PC-3 (cell line): Measurements from ENCODE around the gene UVSSA. TPM values are rescaled to one million over a fixed set of nuclear protein-coding genes. Genes with fewer than 3 reads are reported as not detected.

ENCODE experiments used
- ATAC-seq: fragments of 200-7000 bp; cut with Tn5 transposase; 2 replicates; pipeline ENCODE4 v1.9.1; 2020; ENCODE audit warnings: mild to moderate bottlenecking, moderate library complexity
- BruUV-seq: library from RNA; stranded (reverse); fragments of 400-500 nt; replicated peaks from 2 replicates; lab custom pipeline; 2021; lab: Mats Ljungman, UMichigan
- CTCF ChIA-PET: fragments of 300-600 bp; sonication (Branson Sonifier 250); formaldehyde crosslinking; loops from one replicate; lab custom pipeline; 2022; ENCODE audit warnings: antibody characterized with exemption; lab: Charles Lee
- POLR2A ChIA-PET: fragments of 300-600 bp; sonication (Branson Sonifier 250); formaldehyde crosslinking; loops from one replicate; lab custom pipeline; 2022; ENCODE audit warnings: antibody characterized with exemption; ENCODE audit not compliant: unreplicated experiment; lab: Charles Lee
- DNase-seq: peaks from one replicate; pipeline ENCODE4 v3.0.0-alpha.2; 2015
- H2AFZ ChIP-seq: fragments of 300-600 bp; sonication (generic); 2 replicates; pipeline ENCODE4 v1.6.0; 2016; ENCODE audit warnings: antibody characterized with exemption, low read length
- H3F3A ChIP-seq: fragments of 300-600 bp; sonication (generic); one replicate; pipeline ENCODE4 v1.6.0; 2017; ENCODE audit warnings: antibody characterized with exemption, low read length, control low read depth, mild to moderate bottlenecking; ENCODE audit not compliant: unreplicated experiment
- H3K27ac ChIP-seq: fragments of 300-600 bp; sonication (generic); 2 replicates; pipeline ENCODE4 v1.5.1; 2016; ENCODE audit warnings: mild to moderate bottlenecking, low read length
- H3K27me3 ChIP-seq: fragments of 300-600 bp; sonication (generic); 2 replicates; pipeline ENCODE4 v1.6.1; 2016; ENCODE audit warnings: low read length, mixed read lengths
- H3K36me3 ChIP-seq: fragments of 300-600 bp; sonication (generic); 2 replicates; pipeline ENCODE4 v1.6.1; 2016; ENCODE audit warnings: low read depth, mixed run types, low read length, mixed read lengths
- H3K4me1 ChIP-seq: fragments of 300-600 bp; sonication (generic); 2 replicates; pipeline ENCODE4 v1.5.1; 2016; ENCODE audit warnings: low read length; ENCODE audit not compliant: insufficient read depth
- H3K4me2 ChIP-seq: fragments of 300-600 bp; sonication (generic); 2 replicates; pipeline ENCODE4 v1.6.0; 2016; ENCODE audit warnings: low read length
- H3K4me3 ChIP-seq: fragments of 300-600 bp; sonication (generic); 2 replicates; pipeline ENCODE4 v1.5.1; 2016; ENCODE audit warnings: mild to moderate bottlenecking, low read length, mixed read lengths
- H3K79me2 ChIP-seq: fragments of 300-600 bp; sonication (generic); 2 replicates; pipeline ENCODE4 v1.6.1; 2017; ENCODE audit warnings: low read length, mixed read lengths
- H3K9ac ChIP-seq: fragments of 300-600 bp; sonication (generic); 2 replicates; pipeline ENCODE4 v1.6.0; 2016; ENCODE audit warnings: mild to moderate bottlenecking, low read length
- H3K9me2 ChIP-seq: fragments of 300-600 bp; sonication (generic); replicated peaks from 2 replicates; pipeline ENCODE4 v1.6.1; 2016; ENCODE audit warnings: mixed run types, low read length, mixed read lengths
- H3K9me3 ChIP-seq: fragments of 300-600 bp; sonication (generic); 2 replicates; pipeline ENCODE4 v1.6.1; 2016; ENCODE audit warnings: low read length, mixed read lengths
- H4K20me1 ChIP-seq: fragments of 300-600 bp; sonication (generic); 2 replicates; pipeline ENCODE4 v1.6.1; 2016; ENCODE audit warnings: low read length, mixed read lengths
- EZH2 ChIP-seq: fragments of 300-600 bp; sonication (generic); IDR thresholded peaks from one replicate; pipeline ENCODE4 v1.6.1; 2017; ENCODE audit warnings: antibody characterized with exemption, mild to moderate bottlenecking, low read length; ENCODE audit not compliant: unreplicated experiment
- EZH2phosphoT487 ChIP-seq: fragments of 300-600 bp; sonication (generic); IDR thresholded peaks from 2 replicates; pipeline ENCODE4 v1.6.1; 2018; ENCODE audit warnings: mild to moderate bottlenecking, antibody characterized with exemption, low read length, borderline replicate concordance
- intact Hi-C: fragments of 100-400 bp; cut with micrococcal nuclease; formaldehyde crosslinking; loops from 2 replicates; pipeline ENCODE4 v1.9.0; 2023
- total RNA-seq: library from RNA; depleted of rRNA; stranded (reverse); fragments of >200 nt; gene quantifications from 2 replicates; pipeline ENCODE4 v1.2.3, GENCODE V29; 2014
- TF ChIP-seq, protein P1 (sequence below): fragments of 300-600 bp; sonication (generic); conservative IDR thresholded peaks from 2 replicates; pipeline ENCODE4 v1.5.1; 2017; ENCODE audit warnings: antibody characterized with exemption, low read depth, mild to moderate bottlenecking, low read length

Gene UVSSA
- total RNA-seq, 1 experiment from 2014 or later, result 6.2 TPM

DNA sequence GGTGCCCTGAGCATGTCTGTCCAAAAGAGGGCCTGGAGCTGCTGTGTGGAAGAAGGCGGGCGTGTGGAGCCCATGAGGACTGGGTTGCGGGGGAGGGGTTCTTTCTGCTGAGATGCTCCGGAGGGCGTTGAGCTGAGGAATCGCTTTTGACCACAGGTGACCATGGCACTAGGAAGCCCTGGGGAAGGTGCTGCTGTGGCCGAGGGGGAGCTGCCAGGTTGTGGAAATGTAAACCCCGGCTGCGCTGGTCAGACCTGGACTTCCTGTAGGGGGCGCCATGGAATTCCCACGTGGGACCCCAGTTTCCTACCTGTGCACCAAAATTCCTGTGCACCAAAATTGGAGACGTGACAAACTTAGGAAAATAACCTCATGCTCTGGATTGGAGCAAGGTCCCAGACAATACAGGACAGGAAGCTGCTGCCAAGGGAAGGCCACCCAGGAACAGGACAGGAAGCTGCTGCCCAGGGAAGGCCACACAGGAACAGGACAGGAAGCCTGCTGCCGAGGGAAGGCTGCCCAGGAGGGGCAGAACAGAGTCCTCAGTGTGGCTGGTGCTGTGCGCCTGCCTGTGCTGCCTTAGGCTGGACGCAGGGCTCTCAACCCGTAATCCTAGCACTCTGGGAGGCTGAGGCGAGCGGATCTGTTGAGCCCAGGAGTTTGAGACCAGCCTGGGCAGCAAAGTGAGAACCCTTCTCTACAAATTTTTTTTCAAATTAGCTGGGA is 28.4 kb upstream of the UVSSA start:
- Histone ChIP-seq H3K9me2 (no peaks in the 10 kb centered on the region), H3K4me3 (no peak overlapping the region), H3K4me1 (peaks cover 18% of the 10 kb centered on the region), H3K4me2 (no peak overlapping the region), H3K9me3 (no peaks in the 10 kb centered on the region), H3K36me3 (no peaks in the 10 kb centered on the region; the same call in 1 of the 2 replicates), H4K20me1 (peaks cover 1% of the 10 kb centered on the region; the same call in 1 of the 2 replicates), H3K79me2 (no peaks in the 10 kb centered on the region), H3K27me3 (no peaks in the 10 kb centered on the region), H3K27ac (no peak overlapping the region), H3K9ac (no peak overlapping the region), H2AFZ (no peak overlapping the region), H3F3A (peaks cover 4% of the 10 kb centered on the region)
- DNase-seq (no peak), ATAC-seq (no peak)
- intact Hi-C loops, result no loop called here
- TF ChIP-seq, protein P1, sequence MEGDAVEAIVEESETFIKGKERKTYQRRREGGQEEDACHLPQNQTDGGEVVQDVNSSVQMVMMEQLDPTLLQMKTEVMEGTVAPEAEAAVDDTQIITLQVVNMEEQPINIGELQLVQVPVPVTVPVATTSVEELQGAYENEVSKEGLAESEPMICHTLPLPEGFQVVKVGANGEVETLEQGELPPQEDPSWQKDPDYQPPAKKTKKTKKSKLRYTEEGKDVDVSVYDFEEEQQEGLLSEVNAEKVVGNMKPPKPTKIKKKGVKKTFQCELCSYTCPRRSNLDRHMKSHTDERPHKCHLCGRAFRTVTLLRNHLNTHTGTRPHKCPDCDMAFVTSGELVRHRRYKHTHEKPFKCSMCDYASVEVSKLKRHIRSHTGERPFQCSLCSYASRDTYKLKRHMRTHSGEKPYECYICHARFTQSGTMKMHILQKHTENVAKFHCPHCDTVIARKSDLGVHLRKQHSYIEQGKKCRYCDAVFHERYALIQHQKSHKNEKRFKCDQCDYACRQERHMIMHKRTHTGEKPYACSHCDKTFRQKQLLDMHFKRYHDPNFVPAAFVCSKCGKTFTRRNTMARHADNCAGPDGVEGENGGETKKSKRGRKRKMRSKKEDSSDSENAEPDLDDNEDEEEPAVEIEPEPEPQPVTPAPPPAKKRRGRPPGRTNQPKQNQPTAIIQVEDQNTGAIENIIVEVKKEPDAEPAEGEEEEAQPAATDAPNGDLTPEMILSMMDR, result peak; percentile 56
- TF ChIP-seq EZH2phosphoT487, result no peak
- TF ChIP-seq EZH2, result no peak
- ChIA-PET POLR2A (no interaction called here), CTCF (no interaction called here)
- no TSS peak for BruUV-seq

DNA sequence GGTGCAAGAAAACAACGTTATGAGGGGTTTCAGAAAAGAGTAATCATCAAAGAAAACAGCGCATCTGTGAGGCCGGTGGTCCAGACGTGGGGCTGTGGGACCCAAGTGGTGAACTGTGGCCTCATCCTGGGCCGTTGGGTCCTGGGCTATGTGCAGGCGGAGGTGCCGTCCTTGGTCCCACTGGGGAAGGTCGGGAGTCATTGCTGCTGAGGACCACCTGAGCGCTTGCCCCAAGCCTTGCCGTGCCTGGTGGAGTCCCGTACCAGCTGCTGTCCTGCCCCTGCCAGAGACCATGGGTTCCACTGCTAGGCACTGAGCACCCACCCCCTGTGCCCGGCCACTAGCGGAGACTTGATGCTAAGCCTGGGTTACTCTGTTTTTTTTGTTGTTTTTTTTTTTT is 25.5 kb upstream of the UVSSA start:
- BruUV-seq, result no TSS peak
- DNase-seq (no peak), ATAC-seq (no peak)
- H3K9me3 ChIP-seq, result no peaks in the 10 kb centered on the region
- TF ChIP-seq EZH2phosphoT487, result no peak
- TF ChIP-seq, protein P1, result no peak
- TF ChIP-seq EZH2, result no peak
- H3K9me2 ChIP-seq, result no peaks in the 10 kb centered on the region
- H3F3A ChIP-seq, result peaks cover 4% of the 10 kb centered on the region
- H3K9ac ChIP-seq, result no peak overlapping the region
- CTCF ChIA-PET, result no interaction called here
- POLR2A ChIA-PET, result no interaction called here
- H3K4me3 ChIP-seq, result no peak overlapping the region
- H3K79me2 ChIP-seq, result peaks cover 9% of the 10 kb centered on the region; the same call in 1 of the 2 replicates
- intact Hi-C loops, result no loop called here
- no peaks in the 10 kb centered on the region for H3K27me3 ChIP-seq
- peaks cover 7% of the 10 kb centered on the region; the same call in 1 of the 2 replicates for H3K36me3 ChIP-seq
- peaks cover 30% of the 10 kb centered on the region for H3K4me1 ChIP-seq
- no peak overlapping the region for H3K27ac ChIP-seq
- no peak overlapping the region for H3K4me2 ChIP-seq
- no peak overlapping the region for H2AFZ ChIP-seq
- H4K20me1 ChIP-seq, result peaks cover 3% of the 10 kb centered on the region; the same call in 1 of the 2 replicates
